Lower lobe of right lung (tissue), 2 donors: ENCODE measurements around the gene PRRC2B. TPM values are rescaled to one million over a fixed set of nuclear protein-coding genes. Genes with fewer than 3 reads are reported as not detected.

ENCODE experiments used
- ATAC-seq, 2 donors: fragments of 200-7000 bp; cut with Tn5 transposase; one replicate each; pipeline ENCODE4 v1.9.1; 2020 to 2022; ENCODE audit warnings: mild to moderate bottlenecking in 2 of 2, moderate library complexity in 2 of 2
- DNase-seq: peaks from one replicate; pipeline ENCODE4 v3.0.0-alpha.2; 2020
- H3K27ac ChIP-seq: fragments of 200-600 bp; one replicate; pipeline ENCODE4 v1.8.0; 2022
- H3K27me3 ChIP-seq: fragments of 200-600 bp; one replicate; pipeline ENCODE4 v1.8.0; 2022; ENCODE audit warnings: low read depth
- H3K36me3 ChIP-seq: fragments of 200-600 bp; one replicate; pipeline ENCODE4 v1.8.0; 2022; ENCODE audit warnings: mild to moderate bottlenecking
- H3K4me1 ChIP-seq: fragments of 200-600 bp; one replicate; pipeline ENCODE4 v1.8.0; 2022
- H3K4me3 ChIP-seq: fragments of 200-600 bp; one replicate; pipeline ENCODE4 v1.8.0; 2022; ENCODE audit warnings: mild to moderate bottlenecking
- H3K9me3 ChIP-seq: fragments of 200-600 bp; one replicate; pipeline ENCODE4 v1.8.0; 2022
- intact Hi-C: fragments of 100-400 bp; cut with DNase I; formaldehyde crosslinking; loops from one replicate; pipeline ENCODE4 v1.11.0; 2022
- total RNA-seq: library from RNA; stranded (reverse); fragmentation: NEBNext Ultra II Directional; extraction: Animal tissue kit (Norgen Biotek cat#: 25700); gene quantifications from one replicate; pipeline ENCODE4 v1.2.1, GENCODE V29; 2021
- TF ChIP-seq, protein P1 (sequence below): fragments of 200-600 bp; IDR thresholded peaks from one replicate; pipeline ENCODE4 v1.8.0; 2022; ENCODE audit warnings: antibody characterized with exemption, mild to moderate bottlenecking
- donor health status: DM: no; HTN: yes; CAD: no; lungs with severe emphysema.

PRRC2B gene
- total RNA-seq, 1 donor from 2014 or later: 170 TPM

DNA sequence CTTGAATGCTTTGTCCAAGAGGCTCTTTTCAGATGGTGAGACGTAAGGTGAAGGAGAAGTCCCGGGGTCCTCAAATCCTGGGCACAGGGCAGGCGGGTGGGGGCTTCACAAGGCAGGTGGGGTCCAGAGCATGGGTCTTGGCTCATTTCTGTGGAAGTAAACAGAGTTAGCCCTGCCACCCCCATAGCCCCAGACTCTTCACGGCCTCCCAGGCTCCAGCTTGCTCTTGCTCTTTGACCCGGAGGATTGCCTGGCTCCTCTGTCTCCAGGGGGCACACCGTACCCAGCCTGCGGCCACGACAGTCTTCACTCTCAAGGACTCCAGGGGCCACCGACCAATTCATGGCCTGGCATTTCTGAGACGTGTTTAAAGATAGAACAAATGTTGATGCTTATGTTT is 80.0 kb downstream of the PRRC2B start:
- peak; percentile 30 for DNase-seq
- TF ChIP-seq, protein P1, sequence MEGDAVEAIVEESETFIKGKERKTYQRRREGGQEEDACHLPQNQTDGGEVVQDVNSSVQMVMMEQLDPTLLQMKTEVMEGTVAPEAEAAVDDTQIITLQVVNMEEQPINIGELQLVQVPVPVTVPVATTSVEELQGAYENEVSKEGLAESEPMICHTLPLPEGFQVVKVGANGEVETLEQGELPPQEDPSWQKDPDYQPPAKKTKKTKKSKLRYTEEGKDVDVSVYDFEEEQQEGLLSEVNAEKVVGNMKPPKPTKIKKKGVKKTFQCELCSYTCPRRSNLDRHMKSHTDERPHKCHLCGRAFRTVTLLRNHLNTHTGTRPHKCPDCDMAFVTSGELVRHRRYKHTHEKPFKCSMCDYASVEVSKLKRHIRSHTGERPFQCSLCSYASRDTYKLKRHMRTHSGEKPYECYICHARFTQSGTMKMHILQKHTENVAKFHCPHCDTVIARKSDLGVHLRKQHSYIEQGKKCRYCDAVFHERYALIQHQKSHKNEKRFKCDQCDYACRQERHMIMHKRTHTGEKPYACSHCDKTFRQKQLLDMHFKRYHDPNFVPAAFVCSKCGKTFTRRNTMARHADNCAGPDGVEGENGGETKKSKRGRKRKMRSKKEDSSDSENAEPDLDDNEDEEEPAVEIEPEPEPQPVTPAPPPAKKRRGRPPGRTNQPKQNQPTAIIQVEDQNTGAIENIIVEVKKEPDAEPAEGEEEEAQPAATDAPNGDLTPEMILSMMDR: no peak
- Histone ChIP-seq H3K9me3 (no peaks in the 10 kb centered on the region), H3K27ac (no peak overlapping the region), H3K4me1 (no peaks in the 10 kb centered on the region), H3K27me3 (no peaks in the 10 kb centered on the region), H3K36me3 (peaks cover 100% of the 10 kb centered on the region), H3K4me3 (no peak overlapping the region)
- no peak for ATAC-seq
- intact Hi-C loops: no loop called here

DNA sequence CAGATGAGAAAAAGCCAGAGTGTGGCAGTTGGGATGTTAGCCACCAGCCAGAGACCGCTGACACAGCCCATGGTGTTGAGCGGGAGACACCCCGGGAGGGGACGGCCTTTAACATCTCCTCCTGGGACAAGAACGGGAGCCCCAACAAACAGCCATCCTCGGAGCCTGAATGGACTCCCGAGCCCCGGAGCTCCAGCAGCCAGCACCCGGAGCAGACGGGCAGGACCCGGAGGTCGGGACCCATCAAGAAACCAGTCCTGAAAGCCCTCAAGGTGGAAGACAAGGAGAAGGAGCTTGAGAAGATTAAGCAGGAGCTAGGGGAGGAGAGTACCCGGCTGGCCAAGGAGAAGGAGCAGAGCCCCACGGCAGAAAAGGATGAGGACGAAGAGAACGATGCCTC is 80.8 kb downstream of the PRRC2B start:
- TF ChIP-seq, protein P1: no peak
- Histone ChIP-seq H3K36me3 (peaks cover 100% of the 10 kb centered on the region), H3K4me3 (no peak overlapping the region), H3K27ac (no peak overlapping the region), H3K4me1 (no peaks in the 10 kb centered on the region), H3K9me3 (no peaks in the 10 kb centered on the region), H3K27me3 (no peaks in the 10 kb centered on the region)
- intact Hi-C loops: no loop called here
- no peak for ATAC-seq
- DNase-seq: peak; percentile 28

DNA sequence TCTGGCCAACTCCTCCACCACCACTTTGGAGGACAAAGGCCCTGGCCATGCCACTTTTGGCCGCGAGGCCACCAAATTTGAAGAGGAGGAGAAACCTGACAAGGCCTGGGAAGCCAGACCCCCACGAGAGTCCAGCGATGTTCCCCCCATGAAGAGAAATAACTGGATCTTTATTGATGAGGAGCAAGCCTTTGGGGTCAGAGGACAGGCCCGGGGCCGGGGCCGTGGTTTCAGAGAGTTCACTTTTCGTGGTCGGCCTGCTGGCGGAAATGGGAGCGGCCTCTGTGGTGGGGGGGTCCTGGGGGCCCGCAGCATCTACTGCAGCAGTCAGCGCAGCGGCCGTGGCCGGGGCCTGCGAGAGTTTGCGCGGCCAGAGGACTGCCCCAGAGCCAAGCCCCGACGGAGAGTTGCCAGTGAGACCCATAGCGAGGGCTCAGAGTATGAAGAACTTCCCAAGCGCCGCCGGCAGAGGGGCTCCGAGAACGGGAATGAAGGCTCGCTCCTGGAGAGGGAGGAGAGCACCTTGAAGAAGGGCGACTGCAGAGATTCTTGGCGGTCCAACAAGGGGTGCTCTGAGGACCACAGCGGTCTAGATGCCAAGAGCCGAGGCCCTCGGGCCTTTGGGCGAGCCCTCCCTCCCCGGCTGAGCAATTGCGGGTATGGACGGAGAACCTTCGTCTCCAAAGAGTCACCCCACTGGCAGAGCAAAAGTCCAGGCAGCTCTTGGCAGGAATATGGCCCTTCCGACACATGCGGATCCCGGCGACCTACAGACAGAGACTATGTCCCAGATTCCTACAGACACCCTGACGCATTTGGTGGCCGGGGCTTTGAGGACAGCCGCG is 81.4 kb downstream of the PRRC2B start:
- Histone ChIP-seq H3K4me3 (no peak overlapping the region), H3K9me3 (no peaks in the 10 kb centered on the region), H3K27ac (no peak overlapping the region), H3K27me3 (no peaks in the 10 kb centered on the region), H3K36me3 (peaks cover 100% of the 10 kb centered on the region), H3K4me1 (no peaks in the 10 kb centered on the region)
- intact Hi-C loops: no loop called here
- ATAC-seq (no peak), DNase-seq (peak; percentile 41)
- TF ChIP-seq, protein P1: no peak

DNA sequence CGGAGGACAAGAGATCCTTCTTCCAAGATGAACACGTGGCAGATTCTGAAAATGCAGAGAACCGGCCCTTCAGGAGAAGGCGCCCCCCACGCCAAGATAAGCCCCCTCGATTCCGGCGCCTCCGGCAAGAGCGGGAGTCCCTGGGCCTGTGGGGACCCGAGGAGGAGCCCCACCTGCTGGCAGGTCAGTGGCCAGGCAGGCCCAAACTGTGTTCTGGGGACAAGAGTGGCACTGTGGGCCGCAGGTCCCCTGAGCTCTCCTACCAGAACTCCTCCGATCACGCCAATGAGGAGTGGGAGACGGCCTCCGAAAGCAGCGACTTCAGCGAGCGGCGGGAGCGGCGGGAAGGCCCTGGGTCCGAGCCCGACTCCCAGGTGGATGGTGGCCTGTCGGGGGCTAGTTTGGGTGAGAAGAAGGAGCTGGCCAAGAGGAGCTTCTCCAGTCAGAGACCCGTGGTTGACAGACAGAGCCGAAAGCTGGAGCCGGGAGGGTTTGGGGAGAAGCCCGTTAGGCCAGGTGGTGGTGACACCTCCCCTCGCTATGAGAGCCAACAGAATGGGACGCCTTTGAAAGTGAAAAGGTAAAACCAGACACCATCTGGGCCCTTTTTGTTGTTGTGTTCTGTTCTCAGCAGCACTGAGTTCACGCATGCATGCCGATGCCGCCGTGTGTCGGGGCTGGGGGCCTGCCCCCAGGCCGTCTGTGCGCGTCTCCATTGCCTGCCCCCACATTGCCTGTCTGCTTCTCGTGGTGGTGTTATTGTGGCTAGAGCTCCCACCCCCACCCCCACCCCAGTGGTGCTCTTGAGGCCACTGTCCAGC is 82.3 kb downstream of the PRRC2B start:
- peak in 1 of 2 donors; percentile 31 for ATAC-seq
- Histone ChIP-seq H3K27ac (no peak overlapping the region), H3K9me3 (no peaks in the 10 kb centered on the region), H3K4me3 (no peak overlapping the region), H3K36me3 (peaks cover 100% of the 10 kb centered on the region), H3K27me3 (no peaks in the 10 kb centered on the region), H3K4me1 (no peaks in the 10 kb centered on the region)
- TF ChIP-seq, protein P1: peak; percentile 35
- no peak for DNase-seq
- intact Hi-C loops: no loop called here

DNA sequence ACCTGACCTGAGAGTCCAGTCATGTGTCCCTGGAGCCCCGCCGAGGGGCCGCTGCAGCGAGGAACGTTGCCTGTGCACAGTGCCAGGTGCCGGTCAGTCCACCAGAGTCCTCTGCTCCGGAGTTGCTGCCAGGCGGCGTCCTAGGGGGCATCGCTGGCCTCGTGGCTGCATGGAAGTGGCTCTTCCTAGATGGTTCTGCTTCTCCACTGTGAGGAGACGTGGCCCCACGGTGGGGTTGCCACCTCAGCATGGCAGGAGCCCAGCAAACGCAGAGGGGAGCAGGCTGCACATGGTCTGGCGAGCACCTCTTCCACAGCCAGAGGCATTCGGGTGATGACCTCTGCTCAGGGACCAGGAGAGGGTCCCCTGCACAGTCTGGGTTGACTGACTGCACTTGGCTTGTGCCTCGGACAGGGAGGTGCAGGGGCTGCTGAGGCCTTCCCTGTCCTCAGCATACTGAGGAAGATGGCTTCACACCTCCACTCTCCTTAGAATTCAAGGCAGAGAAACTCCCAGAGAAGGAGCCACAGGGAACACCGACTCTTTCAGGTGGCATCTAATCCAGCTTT is 83.0 kb downstream of the PRRC2B start:
- H3K4me1 ChIP-seq: no peaks in the 10 kb centered on the region
- DNase-seq (no peak), ATAC-seq (peak in 1 of 2 donors; percentile 34)
- no peaks in the 10 kb centered on the region for H3K27me3 ChIP-seq
- no peak overlapping the region for H3K27ac ChIP-seq
- no peak overlapping the region for H3K4me3 ChIP-seq
- intact Hi-C loops: no loop called here
- H3K36me3 ChIP-seq: peaks cover 100% of the 10 kb centered on the region
- no peaks in the 10 kb centered on the region for H3K9me3 ChIP-seq
- TF ChIP-seq, protein P1: no peak
